Measurements from ENCODE around the gene TTBK1.

Gene TTBK1

GRCh38 chr6:43274127-43274915 lies 31.0 kb downstream of the TTBK1 start:
- no peak for DNase-seq

GRCh38 chr6:43274916-43275597 lies 31.8 kb downstream of the TTBK1 start:
- no peak for DNase-seq

DNA sequence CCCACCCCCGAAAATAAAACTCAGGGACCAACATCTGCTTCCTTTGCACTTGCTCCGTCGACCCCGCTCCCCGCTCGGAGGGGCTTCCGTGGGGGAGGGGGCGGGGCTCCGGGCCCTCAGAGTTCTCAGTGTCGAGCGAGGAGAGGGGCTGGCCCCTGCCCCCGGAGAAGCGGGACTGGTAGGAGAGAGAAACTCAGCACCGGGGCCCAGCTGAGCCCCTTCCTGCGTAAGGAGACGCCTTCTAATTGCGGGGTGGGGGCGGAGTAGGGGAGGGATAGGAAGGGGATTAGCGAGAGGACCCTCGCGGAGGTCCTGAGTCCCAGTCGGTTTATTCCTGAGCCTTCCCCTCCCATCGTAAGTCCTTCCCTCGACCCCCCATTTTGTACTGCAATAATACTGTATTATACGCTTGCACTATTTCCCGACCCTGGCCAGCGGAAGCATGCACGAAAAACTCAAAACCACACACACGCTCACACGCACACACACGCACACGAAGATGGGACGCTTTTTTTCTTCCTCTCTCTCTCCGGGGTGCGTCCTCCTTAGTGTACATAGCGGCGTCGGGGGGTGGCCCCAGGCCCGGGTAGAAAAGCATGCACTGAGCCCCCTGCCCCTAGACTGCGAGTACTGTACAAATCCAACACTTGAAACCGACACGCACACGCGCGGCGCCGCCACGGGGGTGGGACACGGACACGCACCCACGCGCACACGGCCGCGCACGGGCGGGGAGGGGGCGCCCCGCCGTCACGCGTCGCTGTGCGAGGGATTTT lies 32.7 kb downstream of the TTBK1 start:
- DNase-seq: no peak

GRCh38 chr6:43276577-43277305 lies 33.5 kb downstream of the TTBK1 start:
- no peak for DNase-seq

DNA sequence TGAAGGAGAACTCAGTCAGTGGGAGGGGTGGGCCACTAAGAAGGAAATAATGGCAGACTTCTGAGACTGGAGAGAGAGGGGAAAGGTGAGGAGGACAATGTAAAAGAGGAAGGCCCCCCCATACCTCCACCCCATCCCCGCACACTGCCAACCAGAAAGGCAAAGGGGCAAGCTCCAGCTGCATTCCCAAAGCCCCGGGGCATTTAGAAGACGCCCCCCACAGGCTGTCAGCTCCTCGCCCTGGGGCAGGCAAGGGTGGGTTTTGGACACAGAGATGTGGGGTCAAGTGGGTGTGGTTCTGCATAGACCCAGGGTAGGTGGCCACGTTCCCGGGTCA lies 34.0 kb downstream of the TTBK1 start:
- no peak for DNase-seq

DNA sequence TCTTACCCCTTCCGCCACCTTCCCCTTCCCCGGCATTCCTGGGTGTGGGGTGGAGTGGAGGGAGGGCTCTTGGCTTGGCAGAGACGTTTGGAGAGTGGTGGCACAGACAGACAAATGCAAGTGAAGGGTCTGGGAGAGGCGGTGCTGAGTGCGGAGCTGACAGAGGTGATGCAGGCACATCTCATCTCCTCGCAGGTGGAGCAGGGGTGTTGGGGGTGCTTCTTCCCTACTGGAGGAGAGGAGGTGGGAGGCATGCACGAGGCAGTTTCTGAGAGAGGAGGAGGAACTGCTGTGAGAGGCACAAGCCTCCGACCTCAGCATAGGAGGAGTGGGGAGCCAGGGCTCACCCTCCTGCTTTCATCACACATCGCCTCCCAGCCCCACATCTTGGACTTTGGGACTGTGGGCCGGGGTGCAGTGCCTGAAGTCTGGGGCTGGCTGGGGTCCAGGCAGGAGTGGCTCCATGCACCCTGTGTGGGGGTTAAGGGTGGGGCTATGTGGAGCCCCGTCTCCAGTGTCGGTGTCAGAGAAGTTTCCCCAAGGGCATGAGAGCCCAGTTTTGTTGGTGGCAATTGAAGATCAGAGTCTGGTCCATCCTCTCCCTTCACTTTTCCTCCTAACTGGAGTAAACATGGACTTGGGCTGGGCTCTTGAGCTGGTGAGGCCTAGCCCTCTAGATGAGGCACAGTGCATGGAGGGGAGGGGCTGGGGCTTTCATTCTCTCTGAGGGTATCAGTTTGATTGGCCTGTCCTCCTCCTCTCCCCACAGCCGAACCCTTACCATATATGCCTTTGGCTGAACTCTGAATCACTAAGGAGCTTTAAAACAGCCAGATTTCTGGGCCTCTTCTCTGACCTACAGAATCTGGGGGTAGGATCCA lies 34.6 kb downstream of the TTBK1 start:
- no peak for DNase-seq

GRCh38 chr6:43278524-43279078 lies 35.3 kb downstream of the TTBK1 start:
- no peak for DNase-seq

DNA sequence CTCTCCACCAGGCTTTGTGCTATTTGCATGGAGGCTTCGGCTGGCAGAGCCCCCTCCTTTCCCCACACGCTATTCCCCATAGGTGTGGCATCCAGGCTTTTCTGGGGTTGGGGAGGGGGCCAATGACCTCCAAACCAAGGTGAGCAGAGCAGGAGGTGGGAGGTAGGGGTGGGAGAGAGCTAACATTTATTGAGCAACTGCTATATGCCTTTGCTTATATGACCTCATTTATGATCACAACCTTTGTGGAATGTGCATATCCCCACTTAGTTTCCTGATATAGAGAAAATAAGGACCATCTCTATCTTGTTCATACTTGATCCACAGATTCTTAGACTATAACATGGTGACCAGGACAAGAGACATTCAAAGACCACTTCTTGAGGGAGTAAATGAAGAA lies 37.0 kb downstream of the TTBK1 start:
- DNase-seq: no peak

GRCh38 chr6:43282060-43282459 lies 38.8 kb downstream of the TTBK1 start:
- DNase-seq: no peak

DNA sequence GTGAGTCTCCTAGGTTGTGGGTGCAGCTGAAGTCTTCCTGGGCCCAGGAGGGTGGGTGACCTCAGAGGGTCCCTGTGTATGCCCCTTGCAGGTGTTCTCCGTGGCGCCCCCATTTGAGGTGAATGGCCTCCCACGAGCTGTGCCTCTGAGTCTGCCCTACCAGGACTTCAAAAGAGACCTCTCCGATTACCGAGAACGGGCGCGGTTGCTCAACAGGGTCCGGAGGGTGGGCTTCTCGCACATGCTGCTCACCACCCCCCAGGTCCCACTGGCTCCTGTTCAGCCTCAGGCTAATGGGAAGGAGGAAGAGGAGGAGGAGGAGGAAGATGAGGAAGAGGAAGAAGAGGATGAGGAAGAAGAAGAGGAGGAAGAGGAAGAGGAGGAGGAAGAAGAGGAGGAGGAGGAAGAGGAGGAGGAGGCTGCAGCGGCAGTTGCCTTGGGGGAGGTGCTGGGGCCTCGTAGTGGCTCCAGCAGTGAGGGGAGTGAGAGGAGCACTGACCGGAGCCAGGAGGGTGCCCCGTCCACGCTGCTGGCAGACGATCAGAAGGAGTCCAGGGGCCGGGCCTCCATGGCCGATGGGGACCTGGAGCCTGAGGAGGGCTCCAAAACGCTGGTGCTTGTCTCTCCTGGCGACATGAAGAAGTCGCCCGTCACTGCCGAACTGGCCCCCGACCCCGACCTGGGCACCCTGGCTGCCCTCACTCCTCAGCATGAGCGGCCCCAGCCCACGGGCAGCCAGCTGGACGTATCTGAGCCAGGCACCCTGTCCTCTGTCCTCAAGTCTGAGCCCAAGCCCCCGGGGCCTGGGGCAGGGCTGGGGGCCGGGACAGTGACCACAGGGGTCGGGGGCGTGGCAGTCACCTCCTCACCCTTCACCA lies 39.6 kb downstream of the TTBK1 start:
- DNase-seq: no peak

DNA sequence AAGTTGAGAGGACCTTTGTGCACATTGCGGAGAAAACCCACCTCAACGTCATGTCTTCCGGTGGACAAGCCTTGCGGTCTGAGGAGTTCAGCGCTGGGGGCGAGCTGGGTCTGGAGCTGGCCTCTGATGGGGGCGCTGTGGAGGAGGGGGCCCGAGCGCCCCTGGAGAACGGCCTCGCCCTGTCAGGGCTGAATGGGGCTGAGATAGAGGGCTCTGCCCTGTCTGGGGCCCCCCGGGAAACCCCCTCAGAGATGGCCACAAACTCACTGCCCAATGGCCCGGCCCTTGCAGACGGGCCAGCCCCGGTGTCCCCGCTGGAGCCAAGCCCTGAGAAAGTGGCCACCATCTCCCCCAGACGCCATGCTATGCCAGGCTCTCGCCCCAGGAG lies 40.2 kb downstream of the TTBK1 start:
- DNase-seq: no peak

- no peak for DNase-seq
Measured at GRCh38 chr6:43283905-43284304, 40.6 kb downstream of the TTBK1 start.

- no peak for DNase-seq
Measured at GRCh38 chr6:43284991-43285781, 41.9 kb downstream of the TTBK1 start.

GRCh38 chr6:43285832-43286231 lies 42.6 kb downstream of the TTBK1 start:
- DNase-seq: no peak

DNA sequence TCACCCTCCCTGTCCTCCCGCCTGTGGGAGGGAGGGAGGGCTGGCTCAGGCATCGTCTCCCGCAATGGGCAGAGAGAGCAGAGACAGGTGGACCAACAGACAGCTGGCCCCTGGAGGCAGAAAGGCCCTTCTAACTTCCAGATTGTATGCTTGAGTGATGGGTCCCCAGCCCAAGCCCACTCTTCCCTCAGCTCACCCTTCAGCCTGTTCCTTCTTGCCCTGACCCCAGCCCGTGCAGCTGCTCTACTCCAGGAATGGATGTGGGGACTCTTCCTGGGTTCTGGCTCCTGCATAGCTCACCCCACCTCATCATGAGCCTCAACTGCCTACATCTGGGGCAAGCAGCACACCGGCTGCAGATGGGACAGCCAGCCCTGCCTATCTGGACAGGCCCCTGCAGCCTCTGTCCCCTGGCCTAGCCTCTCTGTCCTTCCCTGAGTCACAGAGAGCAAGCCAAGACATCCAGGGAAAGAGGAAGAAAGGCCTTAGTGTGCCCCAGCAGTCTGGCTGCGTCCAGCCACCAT lies 43.2 kb downstream of the TTBK1 start:
- no peak for DNase-seq

GRCh38 chr6:43286980-43287716 lies 43.9 kb downstream of the TTBK1 start:
- DNase-seq: no peak

- no peak for DNase-seq
Measured at GRCh38 chr6:43287717-43288679, 44.7 kb downstream of the TTBK1 start.
